ENCODE data around the gene SULT1C2.

GRCh38 chr2:108320326-108320922, 31.7 kb downstream of the SULT1C2 start:
- TF ChIP-seq POLR2AphosphoS5 (IDR thresholded peaks at IDR 0.05; ENCODE audit: low read depth, low read length) = no peak
- no peak for TF ChIP-seq TAF1 (CRISPR knock-in tag; IDR thresholded peaks at IDR 0.05)
- no peak for TF ChIP-seq FOXP1 (IDR thresholded peaks at IDR 0.05)
- TF ChIP-seq FOXP1 (CRISPR knock-in tag; IDR thresholded peaks at IDR 0.05) = no peak
- no peak for TF ChIP-seq SMARCC2 (IDR thresholded peaks at IDR 0.05)
- no peak for TF ChIP-seq ZNF383 (CRISPR knock-in tag; IDR thresholded peaks at IDR 0.05; ENCODE audit: borderline replicate concordance)
- TF ChIP-seq SIN3B (IDR thresholded peaks at IDR 0.05; ENCODE audit: low read length) = no peak
- TF ChIP-seq FOXK1 (CRISPR knock-in tag; IDR thresholded peaks at IDR 0.05; ENCODE audit: borderline replicate concordance, low read depth) = no peak
- no peak for TF ChIP-seq JUND (CRISPR knock-in tag; IDR thresholded peaks at IDR 0.05)
- no peak for TF ChIP-seq EP300 (IDR thresholded peaks at IDR 0.05; ENCODE audit: low read depth in 2 of 2, low read length in 2 of 2)
- no peak for TF ChIP-seq EP300 (CRISPR knock-in tag; IDR thresholded peaks at IDR 0.05; ENCODE audit: borderline replicate concordance)
